H9 (cell line): ENCODE measurements around the gene SYT3. TPM values are rescaled to one million over a fixed set of nuclear protein-coding genes. Genes with fewer than 3 reads are reported as not detected.

Source experiments
- DNase-seq: peaks from one replicate; pipeline ENCODE4 v3.0.0-alpha.2; 2017
- H2AFZ ChIP-seq: one replicate; pipeline ENCODE4 v1.6.1; 2013; ENCODE audit warnings: mild to moderate bottlenecking, low read length, control low read depth, moderate library complexity
- H2AK5ac ChIP-seq: 2 replicates; pipeline ENCODE4 v1.6.1; 2013; ENCODE audit warnings: low read length, control low read depth, mixed read lengths; ENCODE audit not compliant: insufficient read length
- H2BK120ac ChIP-seq: one replicate; pipeline ENCODE4 v1.6.1; 2013; ENCODE audit warnings: low read depth, mild to moderate bottlenecking, low read length, control low read depth, inconsistent platforms; ENCODE audit not compliant: poor library complexity, severe bottlenecking
- H2BK12ac ChIP-seq: 2 replicates; pipeline ENCODE4 v1.6.1; 2013; ENCODE audit warnings: low read length, control low read depth, mixed read lengths, low read depth; ENCODE audit not compliant: insufficient read length
- H2BK15ac ChIP-seq: 2 replicates; pipeline ENCODE4 v1.6.1; 2013; ENCODE audit warnings: low read depth, low read length, control low read depth
- H2BK20ac ChIP-seq: one replicate; pipeline ENCODE4 v1.6.1; 2013; ENCODE audit warnings: low read depth, mild to moderate bottlenecking, low read length, control low read depth, inconsistent platforms; ENCODE audit not compliant: poor library complexity, severe bottlenecking
- H2BK5ac ChIP-seq: 2 replicates; pipeline ENCODE4 v1.6.1; 2013; ENCODE audit warnings: low read length, control low read depth, mixed read lengths; ENCODE audit not compliant: insufficient read length
- H3K14ac ChIP-seq: 2 replicates; pipeline ENCODE4 v1.6.1; 2013; ENCODE audit warnings: low read length, control low read depth; ENCODE audit not compliant: insufficient read depth
- H3K18ac ChIP-seq: 2 replicates; pipeline ENCODE4 v1.6.1; 2013; ENCODE audit warnings: low read depth, mild to moderate bottlenecking, mixed read lengths, low read length, control low read depth; ENCODE audit not compliant: insufficient read length
- H3K23ac ChIP-seq: 2 replicates; pipeline ENCODE4 v1.6.1; 2013; ENCODE audit warnings: low read length, control low read depth, mixed read lengths, low read depth; ENCODE audit not compliant: insufficient read length
- H3K23me2 ChIP-seq: 2 replicates; pipeline ENCODE4 v1.6.1; 2013; ENCODE audit warnings: low read depth, mild to moderate bottlenecking, mixed read lengths, low read length, control low read depth; ENCODE audit not compliant: insufficient read length, poor library complexity, severe bottlenecking
- H3K27ac ChIP-seq: 2 replicates; pipeline ENCODE4 v1.5.1; 2013; ENCODE audit warnings: low read length, control low read depth, mixed read lengths, low read depth; ENCODE audit not compliant: insufficient read length
- H3K27me3 ChIP-seq: 2 replicates; pipeline ENCODE4 v1.6.1; 2013; ENCODE audit warnings: low read length, control low read depth, inconsistent platforms; ENCODE audit not compliant: insufficient read depth
- H3K4ac ChIP-seq: 2 replicates; pipeline ENCODE4 v1.6.1; 2013; ENCODE audit warnings: low read depth, mild to moderate bottlenecking, control low read depth, inconsistent platforms, low read length, moderate library complexity
- H3K4me1 ChIP-seq: 2 replicates; pipeline ENCODE4 v1.6.1; 2013; ENCODE audit warnings: low read length, control low read depth, inconsistent platforms; ENCODE audit not compliant: insufficient read depth
- H3K4me2 ChIP-seq: 2 replicates; pipeline ENCODE4 v1.6.1; 2013; ENCODE audit warnings: low read length, control low read depth, mixed read lengths; ENCODE audit not compliant: insufficient read length, insufficient read depth
- H3K56ac ChIP-seq: 2 replicates; pipeline ENCODE4 v1.6.1; 2013; ENCODE audit warnings: low read depth, mild to moderate bottlenecking, mixed read lengths, low read length, control low read depth; ENCODE audit not compliant: insufficient read length
- H3K79me1 ChIP-seq: 2 replicates; pipeline ENCODE4 v1.6.1; 2013; ENCODE audit warnings: low read depth, mild to moderate bottlenecking, moderate library complexity, low read length, control low read depth, inconsistent platforms; ENCODE audit not compliant: insufficient read depth, poor library complexity, severe bottlenecking
- H3K79me2 ChIP-seq: 2 replicates; pipeline ENCODE4 v1.6.1; 2013; ENCODE audit warnings: low read length, control low read depth, inconsistent platforms; ENCODE audit not compliant: insufficient read depth
- H3K9ac ChIP-seq: 2 replicates; pipeline ENCODE4 v1.6.1; 2013; ENCODE audit warnings: low read length, control low read depth, mixed read lengths; ENCODE audit not compliant: insufficient read length; ENCODE audit errors: extremely low read depth
- H3K9me3 ChIP-seq: one replicate; pipeline ENCODE4 v1.6.1; 2013; ENCODE audit warnings: low read depth, low read length, inconsistent platforms; ENCODE audit not compliant: control insufficient read depth
- H3T11ph ChIP-seq: one replicate; pipeline ENCODE4 v1.6.1; 2013; ENCODE audit warnings: mild to moderate bottlenecking, low read length, control low read depth, inconsistent platforms
- H4K20me1 ChIP-seq: one replicate; pipeline ENCODE4 v1.6.1; 2013; ENCODE audit not compliant: control insufficient read depth, insufficient read length, insufficient read depth
- H4K5ac ChIP-seq: 2 replicates; pipeline ENCODE4 v1.6.1; 2013; ENCODE audit warnings: low read depth, mild to moderate bottlenecking, mixed read lengths, low read length, control low read depth; ENCODE audit not compliant: insufficient read length
- H4K8ac ChIP-seq: replicated peaks from 2 replicates; pipeline ENCODE4 v1.6.1; 2013; ENCODE audit warnings: low read length, control low read depth, mixed read lengths, low read depth; ENCODE audit not compliant: insufficient read length
- H4K91ac ChIP-seq: 2 replicates; pipeline ENCODE4 v1.6.1; 2013; ENCODE audit warnings: low read depth, mild to moderate bottlenecking, moderate library complexity, mixed read lengths, low read length, control low read depth; ENCODE audit not compliant: insufficient read length
- H3K27ac Mint-ChIP-seq, 3 experiments: 2 replicates in 2 of 3; 3 replicates in 1 of 3; pipeline ENCODE4 v1.8.0; 2020 to 2021; ENCODE audit warnings: mixed read lengths in 3 of 3, mild to moderate bottlenecking in 1 of 3, moderate library complexity in 1 of 3
- H3K27me3 Mint-ChIP-seq: 2 replicates; pipeline ENCODE4 v1.8.0; 2021; ENCODE audit warnings: low read depth, mild to moderate bottlenecking, moderate library complexity, mixed read lengths
- H3K36me3 Mint-ChIP-seq, 3 experiments: 2 replicates in 2 of 3; 3 replicates in 1 of 3; pipeline ENCODE4 v1.8.0; 2020 to 2021; ENCODE audit warnings: low read depth in 3 of 3, mixed read lengths in 3 of 3; ENCODE audit not compliant: insufficient read depth in 1 of 3
- H3K4me1 Mint-ChIP-seq, 2 experiments: 2 replicates each; pipeline ENCODE4 v1.8.0; 2020; ENCODE audit warnings: mixed read lengths in 2 of 2
- H3K4me3 Mint-ChIP-seq, 2 experiments: 2 replicates in 1 of 2; 3 replicates in 1 of 2; pipeline ENCODE4 v1.8.0; 2020 to 2021; ENCODE audit warnings: mild to moderate bottlenecking in 2 of 2, mixed read lengths in 2 of 2, moderate library complexity in 1 of 2
- H3K9me3 Mint-ChIP-seq, 2 experiments: 2 replicates in 1 of 2; 3 replicates in 1 of 2; pipeline ENCODE4 v1.8.0; 2020; ENCODE audit warnings: mild to moderate bottlenecking in 2 of 2, mixed read lengths in 2 of 2, moderate library complexity in 1 of 2
- WGBS: extraction: QIAGEN DNeasy Blood & Tissue Kit; methylation state at CpG from one replicate; pipeline ENCODE4 v1.1.7; 2013; ENCODE audit warnings: missing lambda C conversion rate, low lambda C conversion rate, mixed read lengths; ENCODE audit not compliant: insufficient read length; ENCODE audit errors: extremely low coverage; 5-methylcytosine and 5-hydroxymethylcytosine counted together
- total RNA-seq: library from RNA; stranded (reverse); gene quantifications from 2 replicates; pipeline ENCODE4 v1.2.1, GENCODE V29; 2021
- TF ChIP-seq, protein P1 (sequence below): fragments of 200-600 bp; sonication (generic); conservative IDR thresholded peaks from 3 replicates; pipeline ENCODE4 v1.8.0; 2021; ENCODE audit warnings: antibody characterized with exemption, mild to moderate bottlenecking

Gene SYT3
- total RNA-seq, 1 experiment from 2014 or later, result 3.1 TPM

- Histone ChIP-seq H4K91ac (no peak overlapping the region), H3K4me1 (peaks cover 3% of the 10 kb centered on the region; the same call in 1 of the 2 replicates), H2BK120ac (no peak overlapping the region), H3K9me3 (no peaks in the 10 kb centered on the region), H3K14ac (no peak overlapping the region), H3K9ac (no peak overlapping the region), H3K23me2 (peaks cover 9% of the 10 kb centered on the region), H3K79me1 (no peaks in the 10 kb centered on the region), H3K27me3 (peaks cover 16% of the 10 kb centered on the region; the same call in 1 of the 2 replicates), H3K4me2 (no peak overlapping the region), H2BK15ac (no peak overlapping the region), H4K20me1 (no peaks in the 10 kb centered on the region), H3K27ac (no peak overlapping the region), H2AFZ (no peak overlapping the region), H4K8ac (no peak overlapping the region), H3K56ac (no peak overlapping the region), H3K79me2 (no peaks in the 10 kb centered on the region), H3K4ac (no peak overlapping the region), H2BK5ac (no peak overlapping the region), H3K18ac (no peak overlapping the region), H2AK5ac (no peak overlapping the region), H4K5ac (no peak overlapping the region), H3K23ac (no peak overlapping the region), H2BK20ac (no peak overlapping the region), H3T11ph (no peak overlapping the region), H2BK12ac (no peak overlapping the region)
- H3K9me3 Mint-ChIP-seq, result peaks cover 0 to 3% of the 10 kb centered on the region in 2 experiments; a peak in 1 of 5 replicates
- H3K27ac Mint-ChIP-seq, result no peak overlapping the region
- no peaks in the 10 kb centered on the region; a peak in 1 of 7 replicates for H3K36me3 Mint-ChIP-seq
- H3K4me3 Mint-ChIP-seq, result no peak overlapping the region
- DNase-seq, result no peak
- WGBS, result no CpG with 5 or more reads among the region's 19 CpGs
- peaks cover 5 to 24% of the 10 kb centered on the region in 2 experiments for H3K4me1 Mint-ChIP-seq
- H3K27me3 Mint-ChIP-seq, result peaks cover 100% of the 10 kb centered on the region
- TF ChIP-seq, protein P1, sequence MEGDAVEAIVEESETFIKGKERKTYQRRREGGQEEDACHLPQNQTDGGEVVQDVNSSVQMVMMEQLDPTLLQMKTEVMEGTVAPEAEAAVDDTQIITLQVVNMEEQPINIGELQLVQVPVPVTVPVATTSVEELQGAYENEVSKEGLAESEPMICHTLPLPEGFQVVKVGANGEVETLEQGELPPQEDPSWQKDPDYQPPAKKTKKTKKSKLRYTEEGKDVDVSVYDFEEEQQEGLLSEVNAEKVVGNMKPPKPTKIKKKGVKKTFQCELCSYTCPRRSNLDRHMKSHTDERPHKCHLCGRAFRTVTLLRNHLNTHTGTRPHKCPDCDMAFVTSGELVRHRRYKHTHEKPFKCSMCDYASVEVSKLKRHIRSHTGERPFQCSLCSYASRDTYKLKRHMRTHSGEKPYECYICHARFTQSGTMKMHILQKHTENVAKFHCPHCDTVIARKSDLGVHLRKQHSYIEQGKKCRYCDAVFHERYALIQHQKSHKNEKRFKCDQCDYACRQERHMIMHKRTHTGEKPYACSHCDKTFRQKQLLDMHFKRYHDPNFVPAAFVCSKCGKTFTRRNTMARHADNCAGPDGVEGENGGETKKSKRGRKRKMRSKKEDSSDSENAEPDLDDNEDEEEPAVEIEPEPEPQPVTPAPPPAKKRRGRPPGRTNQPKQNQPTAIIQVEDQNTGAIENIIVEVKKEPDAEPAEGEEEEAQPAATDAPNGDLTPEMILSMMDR, result no peak
These were observed 49.1 kb upstream of the SYT3 start for GRCh38 chr19:50688766-50689165.
